ENCODE measurements around the gene FAM222B.

- TF ChIP-seq, protein P1, sequence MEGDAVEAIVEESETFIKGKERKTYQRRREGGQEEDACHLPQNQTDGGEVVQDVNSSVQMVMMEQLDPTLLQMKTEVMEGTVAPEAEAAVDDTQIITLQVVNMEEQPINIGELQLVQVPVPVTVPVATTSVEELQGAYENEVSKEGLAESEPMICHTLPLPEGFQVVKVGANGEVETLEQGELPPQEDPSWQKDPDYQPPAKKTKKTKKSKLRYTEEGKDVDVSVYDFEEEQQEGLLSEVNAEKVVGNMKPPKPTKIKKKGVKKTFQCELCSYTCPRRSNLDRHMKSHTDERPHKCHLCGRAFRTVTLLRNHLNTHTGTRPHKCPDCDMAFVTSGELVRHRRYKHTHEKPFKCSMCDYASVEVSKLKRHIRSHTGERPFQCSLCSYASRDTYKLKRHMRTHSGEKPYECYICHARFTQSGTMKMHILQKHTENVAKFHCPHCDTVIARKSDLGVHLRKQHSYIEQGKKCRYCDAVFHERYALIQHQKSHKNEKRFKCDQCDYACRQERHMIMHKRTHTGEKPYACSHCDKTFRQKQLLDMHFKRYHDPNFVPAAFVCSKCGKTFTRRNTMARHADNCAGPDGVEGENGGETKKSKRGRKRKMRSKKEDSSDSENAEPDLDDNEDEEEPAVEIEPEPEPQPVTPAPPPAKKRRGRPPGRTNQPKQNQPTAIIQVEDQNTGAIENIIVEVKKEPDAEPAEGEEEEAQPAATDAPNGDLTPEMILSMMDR (IDR thresholded peaks at IDR 0.05; ENCODE audit: insufficient read depth, low read length, poor library complexity, severe bottlenecking) = no peak
- TF ChIP-seq EZH2phosphoT487 (conservative IDR thresholded peaks at IDR 0.05; ENCODE audit: low read length) = no peak
These were observed 107.3 kb downstream of the FAM222B start for GRCh38 chr17:28735242-28735722.

Data from SU-DHL-6 (cell line).